GM15510 (cell line): Measurements from ENCODE around the gene LYPD8.
A peak's percentile ranks its signal among the peaks of the same experiment; 100 is the strongest.

Experiments
- POLR2A ChIP-seq: IDR thresholded peaks from 3 replicates; pipeline ENCODE4 v1.6.1; 2011; ENCODE audit warnings: borderline replicate concordance; ENCODE audit not compliant: insufficient read length; ENCODE audit errors: extremely low read depth

LYPD8 gene

GRCh38 chr1:248755517-248755916, at the start of gene LYPD8:
LYPD8 (minus strand) TSS chr1:248755759; CDS start chr1:248751081, 4,678 bp downstream.
- TF ChIP-seq POLR2A = no peak

GRCh38 chr1:248804771-248805681, 49.5 kb upstream of the LYPD8 start:
- TF ChIP-seq POLR2A = peak; percentile 25

- no peak for TF ChIP-seq POLR2A
Observed at GRCh38 chr1:248802454-248802853, 46.9 kb upstream of the LYPD8 start.

- no peak for TF ChIP-seq POLR2A
Observed at GRCh38 chr1:248800459-248800858, 44.9 kb upstream of the LYPD8 start.

- no peak for TF ChIP-seq POLR2A
Observed at GRCh38 chr1:248798791-248799190, 43.2 kb upstream of the LYPD8 start.

- no peak for TF ChIP-seq POLR2A
Observed at GRCh38 chr1:248793592-248793991, 38.0 kb upstream of the LYPD8 start.

GRCh38 chr1:248792342-248792741, 36.8 kb upstream of the LYPD8 start:
- TF ChIP-seq POLR2A = no peak

- TF ChIP-seq POLR2A = no peak
Observed at GRCh38 chr1:248791010-248791409, 35.5 kb upstream of the LYPD8 start.

GRCh38 chr1:248790456-248790855, 34.9 kb upstream of the LYPD8 start:
- no peak for TF ChIP-seq POLR2A

- no peak for TF ChIP-seq POLR2A
Observed at GRCh38 chr1:248788327-248788726, 32.8 kb upstream of the LYPD8 start.

GRCh38 chr1:248787430-248787829, 31.9 kb upstream of the LYPD8 start:
- TF ChIP-seq POLR2A = no peak

- TF ChIP-seq POLR2A = no peak
Observed at GRCh38 chr1:248786156-248786555, 30.6 kb upstream of the LYPD8 start.

GRCh38 chr1:248783367-248783766, 27.8 kb upstream of the LYPD8 start:
- TF ChIP-seq POLR2A = no peak

GRCh38 chr1:248782416-248783141, 27.0 kb upstream of the LYPD8 start:
- TF ChIP-seq POLR2A = no peak

- TF ChIP-seq POLR2A = no peak
Observed at GRCh38 chr1:248779350-248779749, 23.8 kb upstream of the LYPD8 start.

- TF ChIP-seq POLR2A = no peak
Observed at GRCh38 chr1:248778906-248779305, 23.3 kb upstream of the LYPD8 start.

- no peak for TF ChIP-seq POLR2A
Observed at GRCh38 chr1:248776991-248777390, 21.4 kb upstream of the LYPD8 start.

- TF ChIP-seq POLR2A = no peak
Observed at GRCh38 chr1:248775441-248775840, 19.9 kb upstream of the LYPD8 start.
